HG03066 (cell line): ENCODE measurements around the gene CAPN8.

Experiments
- ATAC-seq: cut with Tn5 transposase; IDR thresholded peaks from one replicate; pipeline ENCODE4 v1.9.1; 2021; ENCODE audit warnings: low read depth; ENCODE audit not compliant: unreplicated experiment

Gene CAPN8

DNA sequence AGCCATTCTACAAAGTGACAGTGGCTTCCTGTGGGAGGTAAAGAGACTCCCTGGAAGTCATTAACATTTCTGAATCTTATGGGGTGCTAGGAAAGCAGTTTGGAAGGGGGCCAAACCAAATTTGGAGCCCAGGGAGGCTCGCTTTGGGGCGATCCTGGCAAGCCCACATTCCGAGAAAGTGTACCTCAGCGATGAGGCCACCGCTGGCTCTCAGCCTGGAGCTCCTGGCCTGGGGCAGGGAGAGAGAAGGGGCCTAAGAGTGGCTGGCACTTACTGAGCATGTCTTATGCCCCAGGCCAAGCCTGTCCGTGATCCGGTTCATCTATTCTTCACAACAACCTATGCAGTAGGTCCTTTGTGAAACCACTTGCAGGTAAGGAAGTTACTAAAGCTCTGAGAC lies 173.5 kb downstream of the CAPN8 start:
- ATAC-seq: no peak
